ENCODE data around the gene NCKAP5L. TPM values are rescaled to one million over a fixed set of nuclear protein-coding genes. Genes with fewer than 3 reads are reported as not detected.
A peak's percentile ranks its signal among the peaks of the same experiment; 100 is the strongest.
"Not testable (repeated sequence)": the region's sequence is repeated elsewhere in the genome, so short reads cannot be mapped to it uniquely, and the experiment has no call there.

NCKAP5L gene
- total RNA-seq, 1 donor = 40.5 TPM

GRCh38 chr12:49864798-49865090 lies 36.5 kb upstream of the NCKAP5L start:
- Histone ChIP-seq H3K4me3 (ENCODE audit: insufficient read depth, low read length) (no peak overlapping the region), H3K27me3 (ENCODE audit: insufficient read depth, low read length) (peaks cover 21% of the 10 kb centered on the region), H2AFZ (ENCODE audit: low read length) (no peak overlapping the region)

GRCh38 chr12:49863946-49864797 lies 36.0 kb upstream of the NCKAP5L start:
- Histone ChIP-seq H3K36me3 (ENCODE audit: insufficient read depth, low read length) (no peaks in the 10 kb centered on the region), H3K4me3 (ENCODE audit: insufficient read depth, low read length) (no peak overlapping the region), H3K4me1 (ENCODE audit: insufficient read depth, low read length) (peaks cover 6% of the 10 kb centered on the region), H2AFZ (ENCODE audit: low read length) (no peak overlapping the region), H3K79me2 (ENCODE audit: insufficient read depth, low read length) (no peaks in the 10 kb centered on the region), H3K27ac (ENCODE audit: low read depth, low read length) (no peak overlapping the region), H3K4me2 (ENCODE audit: insufficient read depth, low read length) (no peak overlapping the region), H3K27me3 (ENCODE audit: insufficient read depth, low read length) (peaks cover 24% of the 10 kb centered on the region), H4K20me1 (ENCODE audit: insufficient read depth, low read length) (no peaks in the 10 kb centered on the region), H3K9me3 (ENCODE audit: low read depth, low read length) (no peaks in the 10 kb centered on the region)
- no peak for TF ChIP-seq CTCF (IDR thresholded peaks at IDR 0.05; ENCODE audit: extremely low read depth, low read depth, low read length)
- DNase-seq (ENCODE audit: insufficient read length, low spot score, missing footprints) = peak; percentile 69

More at GRCh38 chr12:49864798-49865090, 36.5 kb upstream of the NCKAP5L start:
- no peaks in the 10 kb centered on the region for H3K36me3 ChIP-seq (ENCODE audit: insufficient read depth, low read length)
- H3K4me1 ChIP-seq (ENCODE audit: insufficient read depth, low read length) = peaks cover 12% of the 10 kb centered on the region
- H3K27ac ChIP-seq (ENCODE audit: low read depth, low read length) = no peak overlapping the region
- no peaks in the 10 kb centered on the region for H4K20me1 ChIP-seq (ENCODE audit: insufficient read depth, low read length)
- H3K4me2 ChIP-seq (ENCODE audit: insufficient read depth, low read length) = no peak overlapping the region
- no peaks in the 10 kb centered on the region for H3K79me2 ChIP-seq (ENCODE audit: insufficient read depth, low read length)
- TF ChIP-seq CTCF (IDR thresholded peaks at IDR 0.05; ENCODE audit: extremely low read depth, low read depth, low read length) = no peak
- H3K9me3 ChIP-seq (ENCODE audit: low read depth, low read length) = no peaks in the 10 kb centered on the region
- DNase-seq (ENCODE audit: insufficient read length, low spot score, missing footprints) = peak; percentile 34

GRCh38 chr12:49860921-49861320 lies 32.7 kb upstream of the NCKAP5L start:
- H3K27me3 ChIP-seq (ENCODE audit: insufficient read depth, low read length) = peaks cover 40% of the 10 kb centered on the region
- not testable (repeated sequence) for H3K36me3 ChIP-seq (ENCODE audit: insufficient read depth, low read length); H4K20me1 ChIP-seq (ENCODE audit: insufficient read depth, low read length); DNase-seq (ENCODE audit: insufficient read length, low spot score, missing footprints); H3K4me3 ChIP-seq (ENCODE audit: insufficient read depth, low read length); H3K4me2 ChIP-seq (ENCODE audit: insufficient read depth, low read length); H2AFZ ChIP-seq (ENCODE audit: low read length); H3K79me2 ChIP-seq (ENCODE audit: insufficient read depth, low read length); H3K9me3 ChIP-seq (ENCODE audit: low read depth, low read length); H3K4me1 ChIP-seq (ENCODE audit: insufficient read depth, low read length); H3K27ac ChIP-seq (ENCODE audit: low read depth, low read length)

- H3K4me3 ChIP-seq (ENCODE audit: insufficient read depth, low read length); H3K36me3 ChIP-seq (ENCODE audit: insufficient read depth, low read length); H3K79me2 ChIP-seq (ENCODE audit: insufficient read depth, low read length); H3K27ac ChIP-seq (ENCODE audit: low read depth, low read length); DNase-seq (ENCODE audit: insufficient read length, low spot score, missing footprints); H3K4me1 ChIP-seq (ENCODE audit: insufficient read depth, low read length); H4K20me1 ChIP-seq (ENCODE audit: insufficient read depth, low read length); H3K4me2 ChIP-seq (ENCODE audit: insufficient read depth, low read length); H3K9me3 ChIP-seq (ENCODE audit: low read depth, low read length); H2AFZ ChIP-seq (ENCODE audit: low read length): not testable (repeated sequence)
- peaks cover 44% of the 10 kb centered on the region for H3K27me3 ChIP-seq (ENCODE audit: insufficient read depth, low read length)
Measured at GRCh38 chr12:49855890-49856289, 27.7 kb upstream of the NCKAP5L start.

GRCh38 chr12:49854976-49855375 lies 26.8 kb upstream of the NCKAP5L start:
- DNase-seq (ENCODE audit: insufficient read length, low spot score, missing footprints) = no peak
- no peak overlapping the region for H3K4me3 ChIP-seq (ENCODE audit: insufficient read depth, low read length)
- H3K4me1 ChIP-seq (ENCODE audit: insufficient read depth, low read length) = no peaks in the 10 kb centered on the region
- no peaks in the 10 kb centered on the region for H4K20me1 ChIP-seq (ENCODE audit: insufficient read depth, low read length)
- peaks cover 50% of the 10 kb centered on the region for H3K27me3 ChIP-seq (ENCODE audit: insufficient read depth, low read length)
- H3K4me2 ChIP-seq (ENCODE audit: insufficient read depth, low read length) = no peak overlapping the region
- no peaks in the 10 kb centered on the region for H3K79me2 ChIP-seq (ENCODE audit: insufficient read depth, low read length)
- H3K27ac ChIP-seq (ENCODE audit: low read depth, low read length) = no peak overlapping the region
- H3K9me3 ChIP-seq (ENCODE audit: low read depth, low read length) = no peaks in the 10 kb centered on the region
- no peak overlapping the region for H2AFZ ChIP-seq (ENCODE audit: low read length)
- no peaks in the 10 kb centered on the region for H3K36me3 ChIP-seq (ENCODE audit: insufficient read depth, low read length)
- TF ChIP-seq CTCF (IDR thresholded peaks at IDR 0.05; ENCODE audit: extremely low read depth, low read depth, low read length) = no peak

All from osteoblast (primary cell).